ENCODE measurements around the gene GPR132. TPM values are rescaled to one million over a fixed set of nuclear protein-coding genes. Genes with fewer than 3 reads are reported as not detected.
"Not testable (repeated sequence)": the region's sequence is repeated elsewhere in the genome, so short reads cannot be mapped to it uniquely, and the experiment has no call there.

The GPR132 gene
- total RNA-seq, 2 donors from 2014 or later = 0.68 to 1.4 TPM

DNA sequence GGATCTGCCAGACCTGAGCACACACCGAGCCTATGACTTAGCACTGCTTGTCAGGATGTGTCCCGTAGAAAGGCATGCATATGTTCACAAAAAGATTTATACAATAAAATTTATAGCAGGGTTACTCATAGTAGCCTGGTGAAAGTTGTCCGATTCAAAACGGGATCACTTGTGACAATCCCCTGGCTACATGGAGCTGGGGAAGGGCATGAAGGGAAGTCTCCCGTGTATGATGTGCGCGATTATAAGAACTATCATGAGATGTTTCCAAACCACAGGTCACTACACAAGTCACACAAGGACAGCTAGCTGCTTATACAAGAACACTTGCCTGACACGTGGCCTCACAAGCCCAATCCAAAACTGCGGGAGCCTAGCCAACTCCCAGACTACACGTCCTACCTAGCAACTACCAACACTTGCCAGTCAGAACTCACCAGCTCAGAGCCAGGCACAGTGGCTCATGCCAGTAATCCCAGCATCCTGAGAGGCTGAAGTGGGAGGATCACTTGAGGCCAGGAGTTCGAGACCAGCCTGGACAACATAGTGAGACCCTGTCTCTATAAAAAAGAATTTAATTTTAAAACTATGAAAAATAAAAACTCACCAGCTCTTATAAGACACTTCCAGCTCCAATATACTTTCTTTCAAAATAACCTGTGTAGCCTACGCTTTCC, 36.8 kb downstream of the GPR132 start:
- Histone ChIP-seq H3K27ac (no peak overlapping the region), H3K27me3 (replicated peaks; ENCODE audit: insufficient read depth) (no peaks in the 10 kb centered on the region), H3K4me3 (no peak overlapping the region), H3K36me3 (no peaks in the 10 kb centered on the region), H3K4me1 (replicated peaks) (no peaks in the 10 kb centered on the region), H3K9me3 (no peaks in the 10 kb centered on the region)
- intact Hi-C loops (cut with DNase I) = no loop called here
- no peak for DNase-seq (ENCODE audit: low spot score)
- WGBS = 57% methylated on average over 12 of the region's 12 CpGs
- TF ChIP-seq POLR2A (IDR thresholded peaks at IDR 0.05) = peak; percentile 17
- TF ChIP-seq, protein P1, sequence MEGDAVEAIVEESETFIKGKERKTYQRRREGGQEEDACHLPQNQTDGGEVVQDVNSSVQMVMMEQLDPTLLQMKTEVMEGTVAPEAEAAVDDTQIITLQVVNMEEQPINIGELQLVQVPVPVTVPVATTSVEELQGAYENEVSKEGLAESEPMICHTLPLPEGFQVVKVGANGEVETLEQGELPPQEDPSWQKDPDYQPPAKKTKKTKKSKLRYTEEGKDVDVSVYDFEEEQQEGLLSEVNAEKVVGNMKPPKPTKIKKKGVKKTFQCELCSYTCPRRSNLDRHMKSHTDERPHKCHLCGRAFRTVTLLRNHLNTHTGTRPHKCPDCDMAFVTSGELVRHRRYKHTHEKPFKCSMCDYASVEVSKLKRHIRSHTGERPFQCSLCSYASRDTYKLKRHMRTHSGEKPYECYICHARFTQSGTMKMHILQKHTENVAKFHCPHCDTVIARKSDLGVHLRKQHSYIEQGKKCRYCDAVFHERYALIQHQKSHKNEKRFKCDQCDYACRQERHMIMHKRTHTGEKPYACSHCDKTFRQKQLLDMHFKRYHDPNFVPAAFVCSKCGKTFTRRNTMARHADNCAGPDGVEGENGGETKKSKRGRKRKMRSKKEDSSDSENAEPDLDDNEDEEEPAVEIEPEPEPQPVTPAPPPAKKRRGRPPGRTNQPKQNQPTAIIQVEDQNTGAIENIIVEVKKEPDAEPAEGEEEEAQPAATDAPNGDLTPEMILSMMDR (IDR thresholded peaks at IDR 0.05) = no peak
- no peak for TF ChIP-seq POLR2AphosphoS5 (IDR thresholded peaks at IDR 0.05)

DNA sequence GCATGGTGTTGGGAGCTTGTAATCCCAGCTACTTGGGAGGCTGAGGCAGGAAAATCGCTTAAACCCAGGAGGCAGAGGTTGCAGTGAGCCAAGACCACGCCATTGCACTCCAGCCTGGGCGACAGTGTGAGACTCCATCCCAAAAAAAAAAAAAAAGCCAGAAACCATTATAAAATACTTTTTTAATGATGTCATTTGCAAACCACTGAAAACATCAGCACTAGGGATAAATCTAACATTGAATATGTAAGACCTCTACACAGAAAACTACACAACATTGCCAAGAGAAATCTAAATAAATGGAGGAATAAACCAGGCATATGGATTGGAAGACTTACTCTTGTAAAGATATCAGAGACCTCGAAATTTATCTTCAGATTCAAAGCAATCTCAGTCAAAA, 37.5 kb downstream of the GPR132 start:
- DNase-seq (ENCODE audit: low spot score); H3K4me1 ChIP-seq (replicated peaks); H3K27ac ChIP-seq; H3K36me3 ChIP-seq; H3K27me3 ChIP-seq (replicated peaks; ENCODE audit: insufficient read depth); H3K4me3 ChIP-seq; H3K9me3 ChIP-seq; intact Hi-C loops (cut with DNase I): not testable (repeated sequence)
- 58% methylated on average over 4 of the region's 4 CpGs for WGBS

DNA sequence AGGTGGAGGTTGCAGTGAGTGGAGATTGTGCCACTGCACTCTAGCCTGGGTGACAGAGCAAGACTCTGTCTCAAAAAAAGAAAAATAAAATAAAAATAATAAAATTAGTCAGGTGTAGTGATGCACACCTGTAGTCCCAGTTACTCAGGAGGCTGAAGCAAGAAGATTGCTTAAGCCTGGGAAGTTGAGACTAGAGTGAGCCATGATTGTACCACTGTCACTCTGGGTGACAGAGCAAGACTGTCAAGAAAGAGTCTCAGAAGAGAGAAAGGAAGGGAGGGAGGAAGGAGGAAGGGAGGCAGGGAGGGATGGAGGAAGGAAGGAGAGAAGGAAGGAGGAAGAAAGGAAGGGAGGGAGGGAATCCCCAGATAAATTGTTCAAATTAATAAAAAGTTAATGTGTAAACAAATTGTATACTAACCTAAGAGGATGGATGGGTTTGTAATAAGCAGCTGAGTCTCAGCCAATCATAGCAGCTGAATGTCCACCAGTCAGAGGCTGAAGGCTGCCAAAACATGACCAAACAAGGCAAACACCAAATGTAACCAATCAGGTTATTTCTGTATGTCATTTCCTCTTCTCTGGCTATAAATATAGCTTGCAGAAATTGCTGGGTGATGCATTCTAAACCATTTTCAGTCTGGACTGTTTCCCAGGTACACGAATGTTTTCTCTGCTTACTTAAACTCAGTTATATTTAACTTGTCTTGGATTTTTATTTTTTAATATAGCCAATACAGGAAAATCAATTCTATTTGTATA, 38.2 kb downstream of the GPR132 start:
- no peaks in the 10 kb centered on the region for H3K4me1 ChIP-seq (replicated peaks)
- H3K27ac ChIP-seq = no peak overlapping the region
- H3K36me3 ChIP-seq = no peaks in the 10 kb centered on the region
- no peaks in the 10 kb centered on the region for H3K27me3 ChIP-seq (replicated peaks; ENCODE audit: insufficient read depth)
- DNase-seq (ENCODE audit: low spot score) = no peak
- H3K4me3 ChIP-seq = no peak overlapping the region
- TF ChIP-seq POLR2A (IDR thresholded peaks at IDR 0.05) (no peak), POLR2AphosphoS5 (IDR thresholded peaks at IDR 0.05) (no peak)
- TF ChIP-seq, protein P1 (IDR thresholded peaks at IDR 0.05) = no peak
- 10% methylated on average over 1 of the region's 1 CpG for WGBS
- no peaks in the 10 kb centered on the region for H3K9me3 ChIP-seq
- intact Hi-C loops (cut with DNase I) = no loop called here

DNA sequence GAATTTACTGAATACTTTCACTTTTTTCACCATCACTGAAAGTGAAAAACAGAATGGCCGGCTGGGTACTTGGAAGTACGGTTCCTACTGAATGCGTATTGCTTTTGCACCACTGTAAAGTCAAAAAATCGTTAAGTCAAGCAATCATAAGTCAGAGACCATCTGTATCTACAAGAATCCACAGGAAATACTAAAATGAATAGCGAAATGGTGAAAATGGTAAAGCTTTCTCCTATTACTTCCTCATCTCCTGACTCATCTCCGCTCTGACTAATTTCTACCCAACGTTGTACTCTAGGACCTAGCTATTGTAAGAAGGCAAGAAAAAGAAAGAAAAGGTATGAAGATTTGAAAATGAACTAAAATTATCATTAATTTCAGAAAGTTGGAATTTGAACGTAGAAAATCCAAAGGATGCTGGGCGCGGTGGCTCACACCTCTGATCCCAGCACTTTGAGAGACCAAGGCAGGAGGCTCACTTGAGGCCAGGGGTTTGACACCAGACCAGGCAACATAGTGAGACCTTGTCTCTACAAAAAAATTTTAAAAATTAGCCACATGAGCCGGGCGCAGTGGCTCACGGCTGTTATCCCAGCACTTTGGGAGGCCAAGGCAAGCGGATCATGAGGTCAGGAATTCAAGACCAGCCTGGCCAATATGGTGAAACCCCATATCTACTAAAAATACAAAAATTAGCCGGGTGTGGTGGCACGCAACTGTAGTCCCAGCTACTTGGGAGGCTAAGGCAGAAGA, 39.0 kb downstream of the GPR132 start:
- intact Hi-C loops (cut with DNase I) = no loop called here

DNA sequence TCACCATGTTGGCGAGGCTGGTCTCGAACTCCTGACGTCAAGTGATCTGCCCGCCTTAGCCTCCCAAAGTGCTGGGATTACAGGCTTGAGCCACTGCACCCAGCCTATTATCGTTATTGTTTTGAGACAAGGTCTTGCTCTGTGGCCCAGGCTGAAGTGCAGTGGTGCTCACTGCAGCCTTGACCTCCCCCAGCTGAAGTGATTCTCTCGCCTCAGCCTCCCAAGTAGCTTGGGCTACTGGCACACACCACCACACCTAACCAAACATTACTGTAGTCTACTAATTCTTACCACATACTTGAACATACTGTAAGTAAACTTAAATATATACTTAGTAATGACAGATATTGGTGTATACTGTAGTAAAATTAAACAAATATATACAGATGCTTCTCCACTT, 39.8 kb downstream of the GPR132 start:
- Histone ChIP-seq H3K36me3 (no peaks in the 10 kb centered on the region), H3K27ac (no peak overlapping the region), H3K9me3 (no peaks in the 10 kb centered on the region), H3K4me1 (replicated peaks) (peaks cover 3% of the 10 kb centered on the region), H3K4me3 (no peak overlapping the region), H3K27me3 (replicated peaks; ENCODE audit: insufficient read depth) (no peaks in the 10 kb centered on the region)
- no peak for TF ChIP-seq POLR2A (IDR thresholded peaks at IDR 0.05)
- no peak for TF ChIP-seq POLR2AphosphoS5 (IDR thresholded peaks at IDR 0.05)
- TF ChIP-seq, protein P1 (IDR thresholded peaks at IDR 0.05) = no peak
- 96% methylated on average over 6 of the region's 6 CpGs for WGBS
- intact Hi-C loops (cut with DNase I) = no loop called here
- no peak for DNase-seq (ENCODE audit: low spot score)

More for the DNA sequence above, 39.0 kb downstream of the GPR132 start:
- H3K9me3 ChIP-seq = no peaks in the 10 kb centered on the region
- no peak for DNase-seq (ENCODE audit: low spot score)
- H3K27ac ChIP-seq = no peak overlapping the region
- H3K4me3 ChIP-seq = no peak overlapping the region
- no peak for TF ChIP-seq POLR2AphosphoS5 (IDR thresholded peaks at IDR 0.05)
- TF ChIP-seq, protein P1 (IDR thresholded peaks at IDR 0.05) = no peak
- no peak for TF ChIP-seq POLR2A (IDR thresholded peaks at IDR 0.05)
- WGBS = 90% methylated on average over 16 of the region's 16 CpGs
- H3K36me3 ChIP-seq = no peaks in the 10 kb centered on the region
- H3K4me1 ChIP-seq (replicated peaks) = peaks cover 3% of the 10 kb centered on the region
- H3K27me3 ChIP-seq (replicated peaks; ENCODE audit: insufficient read depth) = no peaks in the 10 kb centered on the region

Data from prostate gland (tissue), 2 donors.